Activated naive CD8-positive, alpha-beta T cell treated with anti-CD3 and anti-CD28 coated beads, Interleukin-2, amount 50 U/mL, for 24 hours (primary cell): ENCODE data around the gene CSNK2A3.

ENCODE experiments used
- ATAC-seq: fragments of 150-1000 bp; cut with Tn5 transposase; one replicate; pipeline ENCODE4 v1.10.0; 2021
- DNase-seq: peaks from one replicate; pipeline ENCODE4 v3.0.0; 2021
- H3K27ac Mint-ChIP-seq: one replicate; pipeline ENCODE4 v1.8.0; 2021; ENCODE audit warnings: mild to moderate bottlenecking, mixed read lengths
- H3K27me3 Mint-ChIP-seq: one replicate; pipeline ENCODE4 v1.8.0; 2021; ENCODE audit warnings: mixed read lengths
- H3K36me3 Mint-ChIP-seq: one replicate; pipeline ENCODE4 v1.8.0; 2021; ENCODE audit warnings: low read depth, mixed read lengths
- H3K4me1 Mint-ChIP-seq: one replicate; pipeline ENCODE4 v1.8.0; 2021; ENCODE audit warnings: mixed read lengths
- H3K4me3 Mint-ChIP-seq: one replicate; pipeline ENCODE4 v1.8.0; 2021; ENCODE audit warnings: mild to moderate bottlenecking, moderate library complexity, mixed read lengths
- H3K9me3 Mint-ChIP-seq: one replicate; pipeline ENCODE4 v1.8.0; 2021; ENCODE audit warnings: mixed read lengths

Gene CSNK2A3

DNA sequence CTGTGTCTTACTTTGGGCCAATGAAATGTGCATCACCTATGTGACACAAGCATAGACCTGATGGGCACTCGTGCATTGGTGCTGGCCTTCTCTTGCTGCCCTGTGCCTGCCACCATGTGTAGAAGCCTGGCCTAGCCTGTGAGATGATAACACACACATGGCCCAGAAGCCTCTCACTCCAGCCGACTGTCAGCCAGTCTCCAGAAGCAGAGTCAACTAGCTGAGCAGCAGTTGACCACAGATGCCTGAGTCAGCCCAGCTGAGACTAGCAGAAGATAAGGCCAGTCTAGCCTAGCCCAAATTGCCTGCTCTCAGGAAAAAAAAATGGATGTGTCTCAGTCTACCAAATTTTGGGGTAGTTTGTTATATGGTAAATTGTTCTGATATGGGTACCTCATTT is 46.2 kb downstream of the CSNK2A3 start:
- Mint-ChIP-seq H3K27me3 (no peaks in the 10 kb centered on the region), H3K4me3 (no peak overlapping the region), H3K4me1 (peaks cover 3% of the 10 kb centered on the region), H3K27ac (no peak overlapping the region), H3K9me3 (no peaks in the 10 kb centered on the region), H3K36me3 (no peaks in the 10 kb centered on the region)
- DNase-seq = no peak
- no peak for ATAC-seq

DNA sequence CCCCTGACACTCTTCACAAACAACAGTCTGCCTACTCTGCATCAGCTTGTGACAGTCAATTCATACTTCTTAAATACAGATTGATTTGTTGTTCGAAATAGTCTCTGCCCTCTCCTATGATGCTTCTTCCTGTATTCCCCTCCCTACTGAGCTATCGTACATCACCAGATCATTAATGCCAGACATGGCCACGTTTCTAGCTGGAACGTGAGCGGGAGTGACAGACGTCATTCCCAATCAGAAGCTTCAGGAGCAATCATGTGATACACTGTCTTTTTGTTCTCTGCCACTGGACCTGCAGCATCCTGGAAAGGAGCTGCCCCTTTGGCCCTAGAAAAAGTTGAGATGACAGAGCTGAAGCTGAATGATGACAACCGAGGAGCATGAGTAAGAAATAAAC is 48.5 kb downstream of the CSNK2A3 start:
- no peak for DNase-seq
- Mint-ChIP-seq H3K4me1 (no peaks in the 10 kb centered on the region), H3K4me3 (no peak overlapping the region), H3K36me3 (no peaks in the 10 kb centered on the region), H3K27me3 (no peaks in the 10 kb centered on the region), H3K27ac (no peak overlapping the region), H3K9me3 (no peaks in the 10 kb centered on the region)
- no peak for ATAC-seq

DNA sequence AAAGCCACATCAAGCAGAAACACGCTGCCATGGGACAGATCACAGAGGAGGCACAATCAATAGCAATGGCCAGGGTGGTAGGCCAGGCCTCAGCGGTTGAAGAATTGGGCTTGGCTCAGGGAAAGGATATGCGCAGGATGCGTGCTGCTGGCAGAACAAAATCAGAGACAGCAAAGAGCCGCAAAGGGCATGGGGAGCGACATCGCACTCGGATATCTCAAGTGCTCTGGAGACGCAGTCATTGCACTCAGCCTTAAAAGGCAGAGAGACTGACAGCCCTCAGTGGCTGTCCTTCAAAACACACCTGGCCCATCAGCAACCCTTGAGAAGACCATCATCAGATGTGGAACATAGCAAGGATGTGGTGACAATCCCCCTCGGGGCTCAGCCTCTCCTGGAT is 50.5 kb downstream of the CSNK2A3 start:
- Mint-ChIP-seq H3K27ac (no peak overlapping the region), H3K4me1 (no peaks in the 10 kb centered on the region), H3K9me3 (no peaks in the 10 kb centered on the region), H3K36me3 (no peaks in the 10 kb centered on the region), H3K4me3 (no peak overlapping the region), H3K27me3 (no peaks in the 10 kb centered on the region)
- ATAC-seq (no peak), DNase-seq (no peak)
